HepG2 (cell line): ENCODE results near the gene ZNF771. TPM values are rescaled to one million over a fixed set of nuclear protein-coding genes. Genes with fewer than 3 reads are reported as not detected.

Experiments
- FOXP4 ChIP-seq: sonication (generic); formaldehyde crosslinking; IDR thresholded peaks from 2 replicates; pipeline ENCODE4 v1.4.0; 2020; ENCODE audit warnings: missing genetic modification reagents
- GTF3A ChIP-seq: sonication (generic); formaldehyde crosslinking; conservative IDR thresholded peaks from 2 replicates; pipeline ENCODE4 v1.4.0; 2020; ENCODE audit warnings: mild to moderate bottlenecking, missing genetic modification reagents
- GZF1 ChIP-seq: sonication (generic); formaldehyde crosslinking; IDR thresholded peaks from 2 replicates; pipeline ENCODE4 v1.5.1; 2020; ENCODE audit warnings: mild to moderate bottlenecking, missing genetic modification reagents
- HOXA7 ChIP-seq: sonication (generic); formaldehyde crosslinking; IDR thresholded peaks from 2 replicates; pipeline ENCODE4 v1.8.1; 2022; ENCODE audit warnings: mild to moderate bottlenecking, missing genetic modification reagents, moderate library complexity
- MEIS1 ChIP-seq: sonication (generic); formaldehyde crosslinking; IDR thresholded peaks from 2 replicates; pipeline ENCODE4 v1.9.0; 2021; ENCODE audit warnings: mild to moderate bottlenecking, missing genetic modification reagents, moderate library complexity, borderline replicate concordance
- NR2F1 ChIP-seq, 2 experiments: fragments of 450-650 bp in 1 of 2; formaldehyde crosslinking in 1 of 2; IDR thresholded peaks; 2 replicates each; pipeline versions ENCODE4 v1.5.0 to v1.6.1; 2016 to 2020; ENCODE audit warnings: mild to moderate bottlenecking in 1 of 2, missing compliant biosample characterization in 1 of 2, missing genetic modification reagents in 1 of 2, moderate library complexity in 1 of 2
- PAWR ChIP-seq: sonication (generic); formaldehyde crosslinking; IDR thresholded peaks from 2 replicates; pipeline ENCODE4 v1.4.0; 2020; ENCODE audit warnings: missing genetic modification reagents, mild to moderate bottlenecking, borderline replicate concordance
- PHF8 ChIP-seq: sonication (generic); formaldehyde crosslinking; IDR thresholded peaks from 2 replicates; pipeline ENCODE4 v1.5.0; 2020; ENCODE audit warnings: missing genetic modification reagents
- SMAD3 ChIP-seq: sonication (generic); formaldehyde crosslinking; IDR thresholded peaks from 2 replicates; pipeline ENCODE4 v1.4.0; 2020; ENCODE audit warnings: missing genetic modification reagents
- SP2 ChIP-seq: sonication (generic); formaldehyde crosslinking; IDR thresholded peaks from 2 replicates; pipeline ENCODE4 v1.5.1; 2020; ENCODE audit warnings: mild to moderate bottlenecking, missing genetic modification reagents
- TOPORS ChIP-seq: sonication (generic); formaldehyde crosslinking; IDR thresholded peaks from 2 replicates; pipeline ENCODE4 v1.8.0; 2023; ENCODE audit warnings: mild to moderate bottlenecking, missing genetic modification reagents
- ZMAT3 ChIP-seq: sonication (generic); formaldehyde crosslinking; conservative IDR thresholded peaks from 2 replicates; pipeline ENCODE4 v1.7.0; 2021; ENCODE audit warnings: missing genetic modification reagents
- ZNF468 ChIP-seq: sonication (generic); formaldehyde crosslinking; IDR thresholded peaks from 2 replicates; pipeline ENCODE4 v1.8.0; 2022; ENCODE audit warnings: mild to moderate bottlenecking, moderate library complexity, missing genetic modification reagents
- ZNF513 ChIP-seq: sonication (generic); formaldehyde crosslinking; conservative IDR thresholded peaks from 2 replicates; pipeline ENCODE4 v1.5.0; 2020; ENCODE audit warnings: missing genetic modification reagents
- ZNF580 ChIP-seq: IDR thresholded peaks from 2 replicates; pipeline ENCODE4 v1.6.1; 2016; ENCODE audit warnings: low read depth, borderline replicate concordance
- ZNF782 ChIP-seq: sonication (generic); formaldehyde crosslinking; IDR thresholded peaks from 2 replicates; pipeline ENCODE4 v1.4.0; 2020; ENCODE audit warnings: missing genetic modification reagents, mild to moderate bottlenecking, borderline replicate concordance
- polyA plus RNA-seq, 8 experiments: library from polyadenylated mRNA; depleted of rRNA in 3 of 8; stranded (reverse) in 7 of 8; unstranded in 1 of 8; fragments of >200 nt; fragmentation: Illumina TruSeq in 4 of 8; extraction: Trizol in 4 of 8; gene quantifications; 2 replicates each; pipeline versions ENCODE4 v1.2.1 to v1.2.3, GENCODE V29; 2011 to 2016; ENCODE audit warnings: low read depth in 4 of 8, missing spikeins in 1 of 8, mixed read lengths in 1 of 8; ENCODE audit not compliant: insufficient read depth in 1 of 8
- total RNA-seq, 5 experiments: library from RNA; depleted of rRNA; stranded (reverse); fragments of >200 nt; fragmentation: Illumina TruSeq; extraction: Trizol; gene quantifications; 2 replicates each; pipeline ENCODE4 v1.2.3, GENCODE V29; 2016; ENCODE audit warnings: low read depth in 1 of 5
- TF ChIP-seq, protein P1 (sequence below): sonication (generic); formaldehyde crosslinking; conservative IDR thresholded peaks from 2 replicates; pipeline ENCODE4 v1.8.0; 2022; ENCODE audit warnings: mild to moderate bottlenecking, moderate library complexity, missing genetic modification reagents
- TF ChIP-seq, protein P2 (sequence below): sonication (generic); formaldehyde crosslinking; conservative IDR thresholded peaks from 2 replicates; pipeline ENCODE4 v1.4.0; 2020; ENCODE audit warnings: missing genetic modification reagents
- TF ChIP-seq, protein P3 (sequence below): sonication (generic); formaldehyde crosslinking; IDR thresholded peaks from 2 replicates; pipeline ENCODE4 v1.5.1; 2020; ENCODE audit warnings: missing genetic modification reagents, mild to moderate bottlenecking, borderline replicate concordance

The ZNF771 gene
- total and polyA plus RNA-seq, 2 of the 13 experiments (the other 11 are each of a cell fraction or from before 2014, with no cell fraction given) = 5.0 to 11.8 TPM

DNA sequence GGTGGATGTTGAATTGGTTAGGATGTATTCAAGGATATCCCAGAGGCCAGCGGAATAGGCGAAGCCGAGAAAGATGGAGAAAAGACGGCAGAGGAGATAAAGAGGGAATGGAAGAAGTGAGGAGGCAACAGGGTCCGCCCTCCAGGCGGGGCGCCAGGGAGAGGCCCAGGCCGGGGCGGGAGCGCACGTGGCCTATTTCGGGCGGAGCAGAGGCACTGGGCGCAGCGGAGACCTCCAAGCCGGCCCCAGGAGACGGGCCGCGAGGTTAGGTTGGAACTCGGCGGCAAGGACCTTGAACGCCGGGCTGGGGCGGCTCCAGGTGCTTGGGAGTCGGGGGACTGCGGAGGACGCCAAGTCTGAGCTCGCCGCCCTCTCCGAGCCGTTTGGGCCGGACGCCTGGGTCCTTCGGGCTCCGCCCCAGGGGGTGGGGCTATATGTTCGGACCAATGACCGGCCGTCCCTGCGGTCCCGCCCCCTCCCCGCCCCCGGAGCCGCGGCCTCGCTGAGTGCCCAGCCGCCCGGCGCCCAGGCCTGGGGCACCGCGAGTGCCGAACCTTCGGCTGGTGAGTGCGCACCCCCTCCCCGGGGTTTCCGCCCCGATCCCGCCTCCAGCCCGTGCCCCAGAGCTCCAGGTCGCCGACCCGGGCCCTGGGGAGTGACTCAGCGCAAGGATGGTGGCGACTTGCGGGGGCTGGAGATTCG is at the start of gene ZNF771 (continued):
- no peak for TF ChIP-seq SMAD3 (CRISPR knock-in tag)
- TF ChIP-seq HOXA7 (CRISPR knock-in tag) = no peak
- no peak for TF ChIP-seq PAWR
- TF ChIP-seq ZNF782 (CRISPR knock-in tag) = peak; percentile 88; the same call in 1 of the 2 replicates
- 0 out of 2 replicates have a peak, but pooled peaks have one; percentile 53 for TF ChIP-seq ZMAT3 (CRISPR knock-in tag)
- TF ChIP-seq GTF3A (CRISPR knock-in tag) = no peak
- no peak; a peak in 1 of 4 replicates for TF ChIP-seq NR2F1 (CRISPR knock-in tag; IDR thresholded peaks at IDR 0.05)
- TF ChIP-seq, protein P1, sequence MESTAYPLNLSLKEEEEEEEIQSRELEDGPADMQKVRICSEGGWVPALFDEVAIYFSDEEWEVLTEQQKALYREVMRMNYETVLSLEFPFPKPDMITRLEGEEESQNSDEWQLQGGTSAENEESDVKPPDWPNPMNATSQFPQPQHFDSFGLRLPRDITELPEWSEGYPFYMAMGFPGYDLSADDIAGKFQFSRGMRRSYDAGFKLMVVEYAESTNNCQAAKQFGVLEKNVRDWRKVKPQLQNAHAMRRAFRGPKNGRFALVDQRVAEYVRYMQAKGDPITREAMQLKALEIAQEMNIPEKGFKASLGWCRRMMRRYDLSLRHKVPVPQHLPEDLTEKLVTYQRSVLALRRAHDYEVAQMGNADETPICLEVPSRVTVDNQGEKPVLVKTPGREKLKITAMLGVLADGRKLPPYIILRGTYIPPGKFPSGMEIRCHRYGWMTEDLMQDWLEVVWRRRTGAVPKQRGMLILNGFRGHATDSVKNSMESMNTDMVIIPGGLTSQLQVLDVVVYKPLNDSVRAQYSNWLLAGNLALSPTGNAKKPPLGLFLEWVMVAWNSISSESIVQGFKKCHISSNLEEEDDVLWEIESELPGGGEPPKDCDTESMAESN (CRISPR knock-in tag) = peak; percentile 55
- TF ChIP-seq ZNF580 (CRISPR knock-in tag) = peak; percentile 90; the same call in 1 of the 2 replicates
- peak; percentile 57 for TF ChIP-seq SP2 (CRISPR knock-in tag)
- no peak for TF ChIP-seq ZNF513 (CRISPR knock-in tag)
- TF ChIP-seq PHF8 (CRISPR knock-in tag) = peak; percentile 96
- TF ChIP-seq FOXP4 (CRISPR knock-in tag) = peak; percentile 40; the same call in 1 of the 2 replicates
- TF ChIP-seq TOPORS (CRISPR knock-in tag) = no peak
- TF ChIP-seq, protein P2, sequence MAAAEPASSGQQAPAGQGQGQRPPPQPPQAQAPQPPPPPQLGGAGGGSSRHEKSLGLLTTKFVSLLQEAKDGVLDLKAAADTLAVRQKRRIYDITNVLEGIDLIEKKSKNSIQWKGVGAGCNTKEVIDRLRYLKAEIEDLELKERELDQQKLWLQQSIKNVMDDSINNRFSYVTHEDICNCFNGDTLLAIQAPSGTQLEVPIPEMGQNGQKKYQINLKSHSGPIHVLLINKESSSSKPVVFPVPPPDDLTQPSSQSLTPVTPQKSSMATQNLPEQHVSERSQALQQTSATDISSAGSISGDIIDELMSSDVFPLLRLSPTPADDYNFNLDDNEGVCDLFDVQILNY (CRISPR knock-in tag) = 0 out of 2 replicates have a peak, but pooled peaks have one; percentile 12
- peak; percentile 85; the same call in 1 of the 2 replicates for TF ChIP-seq GZF1
- TF ChIP-seq, protein P3, sequence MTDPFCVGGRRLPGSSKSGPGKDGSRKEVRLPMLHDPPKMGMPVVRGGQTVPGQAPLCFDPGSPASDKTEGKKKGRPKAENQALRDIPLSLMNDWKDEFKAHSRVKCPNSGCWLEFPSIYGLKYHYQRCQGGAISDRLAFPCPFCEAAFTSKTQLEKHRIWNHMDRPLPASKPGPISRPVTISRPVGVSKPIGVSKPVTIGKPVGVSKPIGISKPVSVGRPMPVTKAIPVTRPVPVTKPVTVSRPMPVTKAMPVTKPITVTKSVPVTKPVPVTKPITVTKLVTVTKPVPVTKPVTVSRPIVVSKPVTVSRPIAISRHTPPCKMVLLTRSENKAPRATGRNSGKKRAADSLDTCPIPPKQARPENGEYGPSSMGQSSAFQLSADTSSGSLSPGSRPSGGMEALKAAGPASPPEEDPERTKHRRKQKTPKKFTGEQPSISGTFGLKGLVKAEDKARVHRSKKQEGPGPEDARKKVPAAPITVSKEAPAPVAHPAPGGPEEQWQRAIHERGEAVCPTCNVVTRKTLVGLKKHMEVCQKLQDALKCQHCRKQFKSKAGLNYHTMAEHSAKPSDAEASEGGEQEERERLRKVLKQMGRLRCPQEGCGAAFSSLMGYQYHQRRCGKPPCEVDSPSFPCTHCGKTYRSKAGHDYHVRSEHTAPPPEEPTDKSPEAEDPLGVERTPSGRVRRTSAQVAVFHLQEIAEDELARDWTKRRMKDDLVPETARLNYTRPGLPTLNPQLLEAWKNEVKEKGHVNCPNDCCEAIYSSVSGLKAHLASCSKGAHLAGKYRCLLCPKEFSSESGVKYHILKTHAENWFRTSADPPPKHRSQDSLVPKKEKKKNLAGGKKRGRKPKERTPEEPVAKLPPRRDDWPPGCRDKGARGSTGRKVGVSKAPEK (CRISPR knock-in tag) = peak; percentile 80; the same call in 1 of the 2 replicates
- TF ChIP-seq ZNF468 (CRISPR knock-in tag) = no peak; the same call in 1 of the 2 replicates
- peak; percentile 91 for TF ChIP-seq MEIS1 (CRISPR knock-in tag)
